GM18517 (cell line): ENCODE measurements around the gene LDLRAD4.

Experiments used
- ATAC-seq: cut with Tn5 transposase; IDR thresholded peaks from one replicate; pipeline ENCODE4 v1.9.1; 2021; ENCODE audit warnings: mild to moderate bottlenecking, moderate library complexity; ENCODE audit not compliant: unreplicated experiment

The LDLRAD4 gene

GRCh38 chr18:13280070-13280795 lies 61.7 kb downstream of the LDLRAD4 start:
- no peak for ATAC-seq

DNA sequence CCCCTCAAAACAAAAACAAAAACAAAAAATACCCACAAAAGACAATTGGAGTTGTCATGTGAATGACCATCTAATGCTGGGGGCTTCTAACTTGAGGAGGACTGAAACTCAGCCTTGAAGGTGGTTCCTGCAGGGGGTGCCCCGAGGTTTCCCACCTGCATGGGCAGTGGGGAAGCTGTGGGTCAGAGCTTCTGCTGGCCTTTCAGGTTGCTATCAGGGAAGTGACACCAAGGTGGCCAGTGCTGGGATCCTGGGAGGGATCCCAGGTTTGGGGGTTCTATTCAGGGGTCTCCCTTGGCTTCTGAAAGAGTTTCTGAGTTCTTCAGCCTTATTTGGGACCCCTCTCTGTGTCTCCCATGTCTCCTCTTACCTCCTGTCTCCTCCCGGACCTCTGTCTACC lies 62.8 kb downstream of the LDLRAD4 start:
- ATAC-seq, result no peak

DNA sequence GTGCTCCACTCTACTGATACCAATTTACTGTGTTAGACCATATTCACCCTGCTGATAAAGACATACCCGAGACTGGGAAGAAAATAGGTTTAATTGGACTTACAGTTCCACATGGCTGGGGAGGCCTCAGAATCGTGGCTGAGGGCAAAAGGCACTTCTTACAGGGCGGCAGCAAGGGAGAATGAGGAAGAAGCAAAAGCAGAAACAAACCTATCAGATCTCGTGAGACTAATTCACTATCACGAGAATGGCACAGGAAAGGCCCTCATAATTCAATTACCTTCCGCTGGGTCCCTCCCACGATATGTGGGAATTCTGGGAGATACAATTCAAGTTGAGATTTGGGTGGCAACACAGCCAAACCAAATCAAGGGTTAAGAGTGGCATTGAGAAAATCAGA lies 65.2 kb downstream of the LDLRAD4 start:
- ATAC-seq, result no peak

GRCh38 chr18:13284330-13285027 lies 65.9 kb downstream of the LDLRAD4 start:
- ATAC-seq, result no peak

DNA sequence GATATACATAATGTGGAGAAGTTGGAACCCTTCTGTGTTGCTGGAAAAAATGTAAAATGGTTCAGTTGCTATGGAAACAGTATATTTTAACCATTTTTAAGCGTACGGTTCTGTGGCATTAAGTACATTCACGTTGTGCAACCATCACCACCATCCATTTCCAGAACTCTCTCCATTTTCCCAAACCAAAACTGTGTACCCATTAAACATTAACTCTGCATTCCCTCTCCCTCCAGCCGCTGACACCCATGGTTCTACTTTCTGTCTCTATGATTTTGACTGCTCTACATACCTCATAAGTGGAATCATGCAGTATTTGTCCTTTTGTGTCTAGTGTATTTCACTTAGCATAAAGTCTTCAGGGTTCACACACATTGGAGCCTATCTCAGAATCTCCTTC lies 67.3 kb downstream of the LDLRAD4 start:
- no peak for ATAC-seq

- ATAC-seq, result no peak
Measured at GRCh38 chr18:13286456-13287125, 68.0 kb downstream of the LDLRAD4 start.

- ATAC-seq, result no peak
Measured at GRCh38 chr18:13287372-13287771, 68.8 kb downstream of the LDLRAD4 start.

GRCh38 chr18:13288509-13289133 lies 70.1 kb downstream of the LDLRAD4 start:
- no peak for ATAC-seq

DNA sequence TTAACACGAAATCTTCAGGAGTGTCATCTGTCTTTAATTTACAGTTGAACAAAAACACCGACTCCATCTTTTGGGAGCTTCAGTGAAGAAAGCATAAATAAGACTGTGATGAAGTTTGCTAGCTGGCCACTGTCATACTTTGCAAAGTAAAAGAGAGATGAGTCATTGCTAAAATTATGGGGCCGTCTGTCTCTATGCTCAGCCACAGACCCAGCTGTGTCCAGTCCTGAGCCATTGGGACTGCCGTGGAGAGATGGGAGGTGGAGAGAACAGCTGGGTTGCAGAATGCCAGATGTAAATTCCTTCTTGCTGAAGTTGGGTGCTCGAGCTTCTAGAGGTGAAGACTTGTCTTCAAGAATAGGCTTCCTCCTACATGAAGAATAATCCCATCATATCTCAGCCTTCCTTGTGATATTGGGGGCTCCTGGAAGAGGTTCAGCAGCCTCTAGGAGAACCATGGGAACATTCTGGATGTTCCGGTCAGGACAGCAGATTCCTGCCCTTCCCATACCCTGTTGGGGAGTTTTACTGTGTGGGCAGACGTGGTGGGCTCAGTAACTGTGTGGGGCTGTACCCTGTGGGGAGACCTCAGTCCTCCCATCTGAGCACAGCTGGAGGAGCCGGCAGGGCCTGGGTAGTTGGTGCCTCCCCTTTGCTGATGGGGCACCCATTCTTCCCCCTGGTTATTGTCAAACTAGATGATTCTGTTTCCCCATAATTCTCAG lies 71.1 kb downstream of the LDLRAD4 start:
- no peak for ATAC-seq

GRCh38 chr18:13290856-13291271 lies 72.3 kb downstream of the LDLRAD4 start:
- no peak for ATAC-seq

GRCh38 chr18:13291299-13291698 lies 72.7 kb downstream of the LDLRAD4 start:
- ATAC-seq, result no peak

- ATAC-seq, result no peak
Measured at GRCh38 chr18:13291745-13292447, 73.3 kb downstream of the LDLRAD4 start.

GRCh38 chr18:13292736-13293135 lies 74.2 kb downstream of the LDLRAD4 start:
- ATAC-seq, result no peak

- no peak for ATAC-seq
Measured at GRCh38 chr18:13294309-13294708, 75.7 kb downstream of the LDLRAD4 start.

- no peak for ATAC-seq
Measured at GRCh38 chr18:13295894-13296293, 77.3 kb downstream of the LDLRAD4 start.

DNA sequence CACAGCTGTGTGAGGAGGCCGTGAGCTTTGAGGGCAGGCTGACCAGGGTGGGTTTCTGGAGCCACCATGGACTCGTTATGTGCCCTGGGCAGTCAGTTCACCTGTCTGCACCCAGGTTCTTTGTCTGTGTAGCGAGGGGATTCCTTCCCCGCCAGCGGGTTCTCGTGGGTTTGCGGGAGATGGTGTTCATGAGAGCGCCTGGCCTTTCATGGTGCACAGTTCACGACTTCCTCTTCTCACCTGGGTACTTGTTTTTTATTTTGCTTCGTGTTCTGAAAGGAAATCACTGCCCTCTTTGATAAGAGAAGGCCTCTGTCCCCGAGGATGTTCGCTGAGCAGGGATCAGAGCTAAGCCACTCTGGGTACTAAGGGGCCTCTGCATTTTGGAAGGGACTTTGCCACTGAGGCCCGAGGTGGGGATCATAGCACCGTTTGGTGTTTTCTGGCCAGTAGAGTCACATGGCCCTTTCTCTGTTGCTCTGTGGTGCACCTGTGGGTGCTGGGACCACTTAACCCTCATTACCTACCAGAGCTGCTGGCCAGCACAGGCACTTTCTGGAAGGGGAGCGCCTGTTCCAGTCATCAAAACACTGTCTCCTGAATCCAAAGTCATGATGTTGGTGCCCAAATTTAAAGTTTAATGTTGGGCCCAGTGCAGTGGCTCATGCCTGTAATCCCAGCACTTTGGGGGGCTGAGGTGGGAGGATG lies 78.5 kb downstream of the LDLRAD4 start:
- no peak for ATAC-seq

DNA sequence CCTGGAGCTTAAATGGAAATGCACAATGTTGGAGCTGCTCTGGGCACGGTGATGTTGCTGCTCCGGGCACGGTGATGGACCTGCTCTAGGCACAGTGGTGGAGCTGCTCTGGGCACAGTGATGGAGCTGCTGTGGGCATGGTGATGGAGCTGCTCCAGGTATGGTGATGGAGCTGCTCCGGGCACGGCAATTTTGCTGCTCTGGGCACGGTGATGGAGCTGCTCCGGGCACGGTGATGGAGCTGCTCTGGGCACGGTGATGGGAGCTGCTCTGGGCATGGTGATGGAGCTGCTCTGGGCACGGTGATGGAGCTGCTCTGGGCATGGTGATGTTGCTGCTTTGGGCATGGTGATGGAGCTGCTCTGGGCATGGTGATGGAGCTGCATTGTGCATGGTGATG lies 79.7 kb downstream of the LDLRAD4 start:
- ATAC-seq, result no peak

- no peak for ATAC-seq
Measured at GRCh38 chr18:13300029-13300428, 81.5 kb downstream of the LDLRAD4 start.

GRCh38 chr18:13300796-13301195 lies 82.2 kb downstream of the LDLRAD4 start:
- ATAC-seq, result no peak

GRCh38 chr18:13302040-13302439 lies 83.5 kb downstream of the LDLRAD4 start:
- no peak for ATAC-seq
